Hematopoietic multipotent progenitor cell (in vitro differentiated cells): ENCODE data around the gene LBX1. TPM values are rescaled to one million over a fixed set of nuclear protein-coding genes. Genes with fewer than 3 reads are reported as not detected.

Experiments
- DNase-seq, 3 donors: peaks; one replicate each; pipeline ENCODE4 v3.0.0-alpha.2; 2011 to 2015; ENCODE audit warnings: low read depth in 2 of 3, low spot score in 2 of 3
- total RNA-seq: library from RNA; depleted of rRNA; stranded (reverse); fragments of >200 nt; gene quantifications from one replicate; pipeline ENCODE4 v1.2.3, GENCODE V29; 2012

Gene LBX1
- total RNA-seq, 1 donor: not detected

GRCh38 chr10:101244321-101245050 lies 15.2 kb upstream of the LBX1 start:
- DNase-seq: no peak

GRCh38 chr10:101241840-101242707 lies 12.8 kb upstream of the LBX1 start:
- DNase-seq: no peak

GRCh38 chr10:101238732-101239105 lies 9.5 kb upstream of the LBX1 start:
- peak in 1 of 3 donors; percentile 58 for DNase-seq

GRCh38 chr10:101237982-101238731 lies 8.9 kb upstream of the LBX1 start:
- no peak for DNase-seq

- DNase-seq: peak in 1 of 3 donors; percentile 64
Observed at GRCh38 chr10:101237081-101237981, 8.1 kb upstream of the LBX1 start.

- DNase-seq: no peak
Observed at GRCh38 chr10:101236376-101237080, 7.3 kb upstream of the LBX1 start.

GRCh38 chr10:101235766-101236165 lies 6.5 kb upstream of the LBX1 start:
- DNase-seq: peak in 1 of 3 donors; percentile 37

GRCh38 chr10:101234333-101234732 lies 5.1 kb upstream of the LBX1 start:
- no peak for DNase-seq

- DNase-seq: no peak
Observed at GRCh38 chr10:101233863-101234262, 4.6 kb upstream of the LBX1 start.

- DNase-seq: no peak
Observed at GRCh38 chr10:101233443-101233842, 4.2 kb upstream of the LBX1 start.

- DNase-seq: no peak
Observed at GRCh38 chr10:101231912-101232689, 2.8 kb upstream of the LBX1 start.

- DNase-seq: no peak
Observed at GRCh38 chr10:101231092-101231491, 1.8 kb upstream of the LBX1 start.

- no peak for DNase-seq
Observed at GRCh38 chr10:101230183-101230917, 1.1 kb upstream of the LBX1 start.

GRCh38 chr10:101228966-101229265 lies 347 bp downstream of the LBX1 start:
- no peak for DNase-seq

GRCh38 chr10:101228153-101228965 lies 904 bp downstream of the LBX1 start:
- DNase-seq: no peak

- no peak for DNase-seq
Observed at GRCh38 chr10:101227429-101228152, 1.7 kb downstream of the LBX1 start.
